Measurements from ENCODE around the gene CD4.
A peak's percentile ranks its signal among the peaks of the same experiment; 100 is the strongest.

Gene CD4

GRCh38 chr12:6828781-6829535 lies 39.6 kb downstream of the CD4 start (continued):
- TF ChIP-seq PRDM4 (tag by site-specific recombination; IDR thresholded peaks at IDR 0.05) (0 out of 2 replicates have a peak, but pooled peaks have one; percentile 16), EGR2 (tag by site-specific recombination; IDR thresholded peaks at IDR 0.05; ENCODE audit: low read depth) (peak; percentile 100), ZNF560 (tag by site-specific recombination; IDR thresholded peaks at IDR 0.05; ENCODE audit: borderline replicate concordance) (no peak), ZNF366 (tag by site-specific recombination; conservative IDR thresholded peaks at IDR 0.05) (peak; percentile 90), ZNF555 (tag by site-specific recombination; conservative IDR thresholded peaks at IDR 0.05) (no peak), ZNF549 (tag by site-specific recombination; IDR thresholded peaks at IDR 0.05) (no peak), WT1 (tag by site-specific recombination; IDR thresholded peaks at IDR 0.05) (peak; percentile 65; the same call in 1 of the 2 replicates), SP3 (tag by site-specific recombination; IDR thresholded peaks at IDR 0.05) (peak; percentile 73), PATZ1 (tag by site-specific recombination; IDR thresholded peaks at IDR 0.05) (peak; percentile 97), ZBTB1 (tag by site-specific recombination; IDR thresholded peaks at IDR 0.05) (peak; percentile 7; the same call in 1 of the 2 replicates), ZNF544 (tag by site-specific recombination; IDR thresholded peaks at IDR 0.05) (no peak), ZNF211 (tag by site-specific recombination; IDR thresholded peaks at IDR 0.05; ENCODE audit: low read depth) (no peak), ZIC2 (tag by site-specific recombination; IDR thresholded peaks at IDR 0.05) (peak; percentile 81), ZNF146 (tag by site-specific recombination; IDR thresholded peaks at IDR 0.05) (peak; percentile 43), ZNF488 (tag by site-specific recombination; IDR thresholded peaks at IDR 0.05) (peak; percentile 53; the same call in 1 of the 2 replicates), ZFP69B (tag by site-specific recombination; IDR thresholded peaks at IDR 0.05) (no peak; the same call in 1 of the 2 replicates), TCF7L2 (IDR thresholded peaks at IDR 0.05; ENCODE audit: borderline replicate concordance, low read depth, low read length) (no peak), ZNF292 (tag by site-specific recombination; IDR thresholded peaks at IDR 0.05; ENCODE audit: borderline replicate concordance, low read depth) (no peak; the same call in 1 of the 2 replicates), ZNF510 (tag by site-specific recombination; IDR thresholded peaks at IDR 0.05; ENCODE audit: insufficient replicate concordance) (no peak)

GRCh38 chr12:6829536-6830220 lies 40.4 kb downstream of the CD4 start:
- H3K9me3 ChIP-seq (ENCODE audit: control insufficient read depth, insufficient read depth, low read depth, low read length): no peaks in the 10 kb centered on the region
- ChIA-PET CTCF (interaction anchor here (0.6 to 3.0 kb wide), 5 partner anchors 42 to 116 kb away, joined by 3 to 10 read pairs (median 3); partner anchors contain the start of gene MLF2), POLR2A (interaction anchor here (0.8 to 6.0 kb wide), 12 partner anchors 9 to 77 kb away, joined by 3 to 55 read pairs (median 4); partner anchors contain the start of genes CDCA3, MLF2, PTMS and SPSB2)
- H3K36me3 ChIP-seq (ENCODE audit: control insufficient read depth in 2 of 2, insufficient read depth in 1 of 2, low read length in 2 of 2): peaks cover 7 to 44% of the 10 kb centered on the region in 2 experiments
- peak overlapping the region; percentile 86; the same call in 1 of the 2 replicates for H3K27ac ChIP-seq (ENCODE audit: extremely low read depth, low read depth, low read length)
- H3K4me1 ChIP-seq (ENCODE audit: control insufficient read depth, insufficient read depth, low read length): no peaks in the 10 kb centered on the region
- peak overlapping the region; percentile 47 for H3K4me3 ChIP-seq (ENCODE audit: low read depth, low read length)
- TF ChIP-seq REPIN1 (tag by site-specific recombination; IDR thresholded peaks at IDR 0.05; ENCODE audit: low read depth) (no peak), HOXA7 (CRISPR knock-in tag; IDR thresholded peaks at IDR 0.05; ENCODE audit: borderline replicate concordance) (no peak), ZNF354C (tag by site-specific recombination; IDR thresholded peaks at IDR 0.05; ENCODE audit: borderline replicate concordance, low read depth) (no peak), AEBP2 (tag by site-specific recombination; IDR thresholded peaks at IDR 0.05; ENCODE audit: borderline replicate concordance) (no peak), GLIS1 (tag by site-specific recombination; IDR thresholded peaks at IDR 0.05) (peak; percentile 10), ZSCAN5A (tag by site-specific recombination; IDR thresholded peaks at IDR 0.05) (no peak), ZNF121 (tag by site-specific recombination; IDR thresholded peaks at IDR 0.05) (no peak), GLIS2 (tag by site-specific recombination; IDR thresholded peaks at IDR 0.05) (peak; percentile 43)
